SK-N-SH treated with all-trans-retinoic acid at 6 μM for 48 hours (cell line): ENCODE measurements around the gene OR10G7.
"Not testable (repeated sequence)": the region's sequence is repeated elsewhere in the genome, so short reads cannot be mapped to it uniquely, and the experiment has no call there.

ENCODE experiments used
- ATAC-seq: fragments of 200-7000 bp; cut with Tn5 transposase; 3 replicates; pipeline ENCODE4 v1.9.1; 2020; ENCODE audit warnings: mild to moderate bottlenecking, moderate library complexity
- ARNTL ChIP-seq: fragments of 450-650 bp; formaldehyde crosslinking; IDR thresholded peaks from 2 replicates; pipeline ENCODE4 v1.5.0; 2020; ENCODE audit warnings: low read depth, mild to moderate bottlenecking, moderate library complexity, borderline replicate concordance
- BACH2 ChIP-seq: fragments of 250-450 bp; sonication (Bioruptor Pico); IDR thresholded peaks from 2 replicates; pipeline ENCODE4 v1.9.0; 2021; ENCODE audit warnings: mild to moderate bottlenecking, borderline replicate concordance
- CSDC2 ChIP-seq: fragments of 250-450 bp; sonication (Bioruptor Pico); IDR thresholded peaks from 2 replicates; pipeline ENCODE4 v1.5.0; 2020; ENCODE audit warnings: mild to moderate bottlenecking, moderate library complexity
- ISL1 ChIP-seq: fragments of 250-450 bp; sonication (Bioruptor Pico); IDR thresholded peaks from 2 replicates; pipeline ENCODE4 v2.1.2; 2022; ENCODE audit warnings: mild to moderate bottlenecking, moderate library complexity
- OSR1 ChIP-seq: fragments of 250-450 bp; sonication (Bioruptor Pico); IDR thresholded peaks from 2 replicates; pipeline ENCODE4 v1.8.0; 2022; ENCODE audit warnings: moderate library complexity, mild to moderate bottlenecking, inconsistent platforms
- PPARA ChIP-seq: fragments of 250-450 bp; sonication (Bioruptor Pico); IDR thresholded peaks from 2 replicates; pipeline ENCODE4 v1.5.0; 2020; ENCODE audit warnings: mild to moderate bottlenecking, borderline replicate concordance
- RARB ChIP-seq: fragments of 250-450 bp; sonication (Bioruptor Pico); IDR thresholded peaks from 2 replicates; pipeline ENCODE4 v1.8.0; 2021; ENCODE audit warnings: mild to moderate bottlenecking, moderate library complexity
- SNAI2 ChIP-seq: fragments of 250-450 bp; sonication (Bioruptor Pico); IDR thresholded peaks from 2 replicates; pipeline ENCODE4 v1.5.0; 2020; ENCODE audit warnings: mild to moderate bottlenecking, moderate library complexity
- TCF4 ChIP-seq: fragments of 250-450 bp; sonication (Bioruptor Pico); IDR thresholded peaks from 2 replicates; pipeline ENCODE4 v1.8.0; 2021; ENCODE audit warnings: mild to moderate bottlenecking, moderate library complexity, borderline replicate concordance
- TOX ChIP-seq: fragments of 250-450 bp; sonication (Bioruptor Pico); IDR thresholded peaks from 2 replicates; pipeline ENCODE4 v1.8.0; 2021; ENCODE audit warnings: mild to moderate bottlenecking, moderate library complexity, borderline replicate concordance
- ZFP30 ChIP-seq: fragments of 450-650 bp; formaldehyde crosslinking; IDR thresholded peaks from 2 replicates; pipeline ENCODE4 v1.5.0; 2022; ENCODE audit warnings: mild to moderate bottlenecking, moderate library complexity
- ZNF565 ChIP-seq: fragments of 450-650 bp; formaldehyde crosslinking; conservative IDR thresholded peaks from 2 replicates; pipeline ENCODE4 v1.5.0; 2020; ENCODE audit warnings: low read depth, mild to moderate bottlenecking, moderate library complexity
- ZNF70 ChIP-seq: fragments of 450-650 bp; formaldehyde crosslinking; IDR thresholded peaks from 2 replicates; pipeline ENCODE4 v1.5.0; 2020; ENCODE audit warnings: mild to moderate bottlenecking, moderate library complexity
- ZNF8 ChIP-seq: fragments of 450-650 bp; formaldehyde crosslinking; IDR thresholded peaks from 2 replicates; pipeline ENCODE4 v1.5.0; 2020; ENCODE audit warnings: mild to moderate bottlenecking, moderate library complexity
- TF ChIP-seq, protein P1 (sequence below): fragments of 250-450 bp; sonication (Bioruptor Pico); IDR thresholded peaks from 2 replicates; pipeline ENCODE4 v1.8.0; 2021; ENCODE audit warnings: low read depth, mild to moderate bottlenecking, moderate library complexity, borderline replicate concordance
- TF ChIP-seq, protein P2 (sequence below): fragments of 250-450 bp; sonication (Bioruptor Pico); IDR thresholded peaks from 2 replicates; pipeline ENCODE4 v1.8.0; 2020; ENCODE audit warnings: mild to moderate bottlenecking, moderate library complexity, borderline replicate concordance
- TF ChIP-seq, protein P3 (sequence below): fragments of 250-450 bp; sonication (Bioruptor Pico); IDR thresholded peaks from 2 replicates; pipeline ENCODE4 v1.5.1; 2021; ENCODE audit warnings: mild to moderate bottlenecking, moderate library complexity
- TF ChIP-seq, protein P4 (sequence below): fragments of 250-450 bp; sonication (Bioruptor Pico); IDR thresholded peaks from 2 replicates; pipeline ENCODE4 v1.5.1; 2020; ENCODE audit warnings: low read depth, mild to moderate bottlenecking, moderate library complexity
- TF ChIP-seq, protein P5 (sequence below): fragments of 250-450 bp; sonication (Bioruptor Pico); IDR thresholded peaks from 2 replicates; pipeline ENCODE4 v1.5.0; 2020; ENCODE audit warnings: mild to moderate bottlenecking, moderate library complexity

OR10G7 gene

DNA sequence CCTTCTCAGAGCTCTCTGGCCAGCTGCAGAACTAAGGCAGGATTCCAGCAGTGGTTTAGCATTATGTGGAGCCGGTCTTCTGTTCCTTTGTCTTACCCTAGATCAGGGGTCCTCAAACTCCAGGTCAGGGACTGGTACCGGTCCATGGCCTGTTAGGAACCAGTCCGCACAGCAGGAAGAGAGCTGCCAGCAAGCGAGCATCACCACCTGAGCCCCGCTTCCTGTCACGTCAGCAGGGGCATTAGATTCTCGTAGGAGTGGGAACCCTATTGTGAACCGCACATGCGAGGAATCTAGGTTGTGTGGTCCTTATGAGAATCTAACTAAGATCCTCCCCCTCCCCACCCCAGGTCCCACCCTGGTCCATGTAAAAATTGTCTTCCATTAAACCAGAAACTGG, 1.6 kb downstream of the OR10G7 start:
- ATAC-seq, result no peak
- TF ChIP-seq, protein P1, sequence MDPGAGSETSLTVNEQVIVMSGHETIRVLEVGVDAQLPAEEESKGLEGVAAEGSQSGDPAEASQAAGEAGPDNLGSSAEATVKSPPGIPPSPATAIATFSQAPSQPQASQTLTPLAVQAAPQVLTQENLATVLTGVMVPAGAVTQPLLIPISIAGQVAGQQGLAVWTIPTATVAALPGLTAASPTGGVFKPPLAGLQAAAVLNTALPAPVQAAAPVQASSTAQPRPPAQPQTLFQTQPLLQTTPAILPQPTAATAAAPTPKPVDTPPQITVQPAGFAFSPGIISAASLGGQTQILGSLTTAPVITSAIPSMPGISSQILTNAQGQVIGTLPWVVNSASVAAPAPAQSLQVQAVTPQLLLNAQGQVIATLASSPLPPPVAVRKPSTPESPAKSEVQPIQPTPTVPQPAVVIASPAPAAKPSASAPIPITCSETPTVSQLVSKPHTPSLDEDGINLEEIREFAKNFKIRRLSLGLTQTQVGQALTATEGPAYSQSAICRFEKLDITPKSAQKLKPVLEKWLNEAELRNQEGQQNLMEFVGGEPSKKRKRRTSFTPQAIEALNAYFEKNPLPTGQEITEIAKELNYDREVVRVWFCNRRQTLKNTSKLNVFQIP, result no peak
- TF ChIP-seq SNAI2 (CRISPR knock-in tag), result no peak
- TF ChIP-seq, protein P2, sequence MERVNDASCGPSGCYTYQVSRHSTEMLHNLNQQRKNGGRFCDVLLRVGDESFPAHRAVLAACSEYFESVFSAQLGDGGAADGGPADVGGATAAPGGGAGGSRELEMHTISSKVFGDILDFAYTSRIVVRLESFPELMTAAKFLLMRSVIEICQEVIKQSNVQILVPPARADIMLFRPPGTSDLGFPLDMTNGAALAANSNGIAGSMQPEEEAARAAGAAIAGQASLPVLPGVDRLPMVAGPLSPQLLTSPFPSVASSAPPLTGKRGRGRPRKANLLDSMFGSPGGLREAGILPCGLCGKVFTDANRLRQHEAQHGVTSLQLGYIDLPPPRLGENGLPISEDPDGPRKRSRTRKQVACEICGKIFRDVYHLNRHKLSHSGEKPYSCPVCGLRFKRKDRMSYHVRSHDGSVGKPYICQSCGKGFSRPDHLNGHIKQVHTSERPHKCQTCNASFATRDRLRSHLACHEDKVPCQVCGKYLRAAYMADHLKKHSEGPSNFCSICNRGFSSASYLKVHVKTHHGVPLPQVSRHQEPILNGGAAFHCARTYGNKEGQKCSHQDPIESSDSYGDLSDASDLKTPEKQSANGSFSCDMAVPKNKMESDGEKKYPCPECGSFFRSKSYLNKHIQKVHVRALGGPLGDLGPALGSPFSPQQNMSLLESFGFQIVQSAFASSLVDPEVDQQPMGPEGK (CRISPR knock-in tag), result no peak
- no peak for TF ChIP-seq ZNF8 (CRISPR knock-in tag)
- no peak for TF ChIP-seq ZFP30
- TF ChIP-seq, all 23 proteins: peak for 0

DNA sequence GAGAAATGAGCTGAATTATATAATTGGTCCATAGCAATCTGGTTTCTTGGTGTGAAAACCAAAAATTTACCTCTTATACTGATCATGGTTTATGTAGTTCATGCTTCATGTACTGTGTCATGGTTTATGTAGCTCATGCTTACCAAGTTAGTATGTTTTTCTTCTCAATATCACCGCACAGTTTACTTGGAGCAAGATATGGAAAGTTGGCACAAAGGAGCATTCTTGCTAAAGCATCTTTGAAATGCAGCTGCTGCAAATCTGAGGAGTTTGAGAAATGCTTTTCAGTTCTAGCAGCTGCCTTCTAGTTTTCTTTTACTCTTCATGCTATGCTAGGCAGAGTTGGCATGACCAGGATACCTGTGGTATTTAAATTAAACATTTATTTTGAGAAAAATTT, 4.5 kb downstream of the OR10G7 start:
- no peak for TF ChIP-seq ISL1 (CRISPR knock-in tag)
- no peak for TF ChIP-seq ZNF565 (CRISPR knock-in tag)
- no peak for TF ChIP-seq ZNF70 (CRISPR knock-in tag)
- TF ChIP-seq ZFP30, result no peak
- TF ChIP-seq, protein P3, sequence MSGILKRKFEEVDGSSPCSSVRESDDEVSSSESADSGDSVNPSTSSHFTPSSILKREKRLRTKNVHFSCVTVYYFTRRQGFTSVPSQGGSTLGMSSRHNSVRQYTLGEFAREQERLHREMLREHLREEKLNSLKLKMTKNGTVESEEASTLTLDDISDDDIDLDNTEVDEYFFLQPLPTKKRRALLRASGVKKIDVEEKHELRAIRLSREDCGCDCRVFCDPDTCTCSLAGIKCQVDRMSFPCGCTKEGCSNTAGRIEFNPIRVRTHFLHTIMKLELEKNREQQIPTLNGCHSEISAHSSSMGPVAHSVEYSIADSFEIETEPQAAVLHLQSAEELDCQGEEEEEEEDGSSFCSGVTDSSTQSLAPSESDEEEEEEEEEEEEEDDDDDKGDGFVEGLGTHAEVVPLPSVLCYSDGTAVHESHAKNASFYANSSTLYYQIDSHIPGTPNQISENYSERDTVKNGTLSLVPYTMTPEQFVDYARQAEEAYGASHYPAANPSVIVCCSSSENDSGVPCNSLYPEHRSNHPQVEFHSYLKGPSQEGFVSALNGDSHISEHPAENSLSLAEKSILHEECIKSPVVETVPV (CRISPR knock-in tag), result no peak
- TF ChIP-seq BACH2 (CRISPR knock-in tag), result no peak
- no peak for TF ChIP-seq ARNTL (CRISPR knock-in tag)
- no peak for TF ChIP-seq PPARA (CRISPR knock-in tag)
- TF ChIP-seq, protein P4, sequence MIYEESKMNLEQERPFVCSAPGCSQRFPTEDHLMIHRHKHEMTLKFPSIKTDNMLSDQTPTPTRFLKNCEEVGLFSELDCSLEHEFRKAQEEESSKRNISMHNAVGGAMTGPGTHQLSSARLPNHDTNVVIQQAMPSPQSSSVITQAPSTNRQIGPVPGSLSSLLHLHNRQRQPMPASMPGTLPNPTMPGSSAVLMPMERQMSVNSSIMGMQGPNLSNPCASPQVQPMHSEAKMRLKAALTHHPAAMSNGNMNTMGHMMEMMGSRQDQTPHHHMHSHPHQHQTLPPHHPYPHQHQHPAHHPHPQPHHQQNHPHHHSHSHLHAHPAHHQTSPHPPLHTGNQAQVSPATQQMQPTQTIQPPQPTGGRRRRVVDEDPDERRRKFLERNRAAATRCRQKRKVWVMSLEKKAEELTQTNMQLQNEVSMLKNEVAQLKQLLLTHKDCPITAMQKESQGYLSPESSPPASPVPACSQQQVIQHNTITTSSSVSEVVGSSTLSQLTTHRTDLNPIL (CRISPR knock-in tag), result no peak
- no peak for TF ChIP-seq TCF4 (CRISPR knock-in tag)
- no peak for TF ChIP-seq OSR1
- TF ChIP-seq, protein P5, sequence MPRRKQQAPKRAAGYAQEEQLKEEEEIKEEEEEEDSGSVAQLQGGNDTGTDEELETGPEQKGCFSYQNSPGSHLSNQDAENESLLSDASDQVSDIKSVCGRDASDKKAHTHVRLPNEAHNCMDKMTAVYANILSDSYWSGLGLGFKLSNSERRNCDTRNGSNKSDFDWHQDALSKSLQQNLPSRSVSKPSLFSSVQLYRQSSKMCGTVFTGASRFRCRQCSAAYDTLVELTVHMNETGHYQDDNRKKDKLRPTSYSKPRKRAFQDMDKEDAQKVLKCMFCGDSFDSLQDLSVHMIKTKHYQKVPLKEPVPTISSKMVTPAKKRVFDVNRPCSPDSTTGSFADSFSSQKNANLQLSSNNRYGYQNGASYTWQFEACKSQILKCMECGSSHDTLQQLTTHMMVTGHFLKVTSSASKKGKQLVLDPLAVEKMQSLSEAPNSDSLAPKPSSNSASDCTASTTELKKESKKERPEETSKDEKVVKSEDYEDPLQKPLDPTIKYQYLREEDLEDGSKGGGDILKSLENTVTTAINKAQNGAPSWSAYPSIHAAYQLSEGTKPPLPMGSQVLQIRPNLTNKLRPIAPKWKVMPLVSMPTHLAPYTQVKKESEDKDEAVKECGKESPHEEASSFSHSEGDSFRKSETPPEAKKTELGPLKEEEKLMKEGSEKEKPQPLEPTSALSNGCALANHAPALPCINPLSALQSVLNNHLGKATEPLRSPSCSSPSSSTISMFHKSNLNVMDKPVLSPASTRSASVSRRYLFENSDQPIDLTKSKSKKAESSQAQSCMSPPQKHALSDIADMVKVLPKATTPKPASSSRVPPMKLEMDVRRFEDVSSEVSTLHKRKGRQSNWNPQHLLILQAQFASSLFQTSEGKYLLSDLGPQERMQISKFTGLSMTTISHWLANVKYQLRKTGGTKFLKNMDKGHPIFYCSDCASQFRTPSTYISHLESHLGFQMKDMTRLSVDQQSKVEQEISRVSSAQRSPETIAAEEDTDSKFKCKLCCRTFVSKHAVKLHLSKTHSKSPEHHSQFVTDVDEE, result no peak
- no peak for TF ChIP-seq CSDC2
- no peak for TF ChIP-seq ZNF8 (CRISPR knock-in tag)
- TF ChIP-seq RARB (CRISPR knock-in tag), result no peak
- TF ChIP-seq SNAI2 (CRISPR knock-in tag), result no peak
- TF ChIP-seq, protein P1, result no peak
- ATAC-seq, result no peak

DNA sequence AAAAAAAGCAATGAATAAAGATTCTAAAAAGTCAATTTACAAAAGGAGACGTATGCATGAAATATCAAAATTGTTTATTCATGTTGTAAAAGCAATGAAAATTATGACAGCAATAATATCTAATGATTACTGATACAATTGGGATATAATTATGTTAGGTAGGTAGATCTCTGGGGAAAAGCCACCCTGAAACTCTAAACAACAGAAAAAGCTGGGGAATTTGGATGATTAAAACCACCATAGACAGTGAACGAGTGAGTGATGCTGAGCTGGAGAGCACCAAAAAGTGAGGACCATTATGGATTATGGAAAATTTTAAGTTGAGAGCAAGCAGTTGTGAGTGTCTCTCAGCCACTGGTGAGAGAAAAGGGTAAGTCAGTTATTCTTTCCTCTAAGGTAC, 14.6 kb downstream of the OR10G7 start, which contains the start of gene OR10G8:
Gene OR10G8 (plus strand): TSS at position 301 of the 400 bp plus-strand sequence. CDS start 2,825 bp downstream, outside the sequence.
- TF ChIP-seq TOX (CRISPR knock-in tag) (no peak), RARB (CRISPR knock-in tag) (no peak), ISL1 (CRISPR knock-in tag) (no peak), ZFP30 (no peak), ZNF8 (CRISPR knock-in tag) (no peak), PPARA (CRISPR knock-in tag) (no peak)
- TF ChIP-seq, protein P4 (CRISPR knock-in tag), result no peak
- TF ChIP-seq, protein P5, result no peak
- no peak for ATAC-seq

DNA sequence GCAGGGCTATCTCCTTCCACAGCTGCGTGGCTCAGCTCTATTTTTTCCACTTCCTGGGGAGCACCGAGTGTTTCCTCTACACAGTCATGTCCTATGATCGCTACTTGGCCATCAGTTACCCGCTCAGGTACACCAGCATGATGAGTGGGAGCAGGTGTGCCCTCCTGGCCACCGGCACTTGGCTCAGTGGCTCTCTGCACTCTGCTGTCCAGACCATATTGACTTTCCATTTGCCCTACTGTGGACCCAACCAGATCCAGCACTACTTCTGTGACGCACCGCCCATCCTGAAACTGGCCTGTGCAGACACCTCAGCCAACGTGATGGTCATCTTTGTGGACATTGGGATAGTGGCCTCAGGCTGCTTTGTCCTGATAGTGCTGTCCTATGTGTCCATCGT, 25.3 kb downstream of the OR10G7 start:
- not testable (repeated sequence) for ATAC-seq
